Measurements from ENCODE around the gene ZBED4. TPM values are rescaled to one million over a fixed set of nuclear protein-coding genes. Genes with fewer than 3 reads are reported as not detected.

The ZBED4 gene
- total and polyA plus RNA-seq, 12 donors: 2.1 to 8.6 (median 5.6) TPM

GRCh38 chr22:49938565-49939136 lies 85.0 kb downstream of the ZBED4 start:
- peaks cover 19 to 31% of the 10 kb centered on the region in 2 donors for H3K4me1 ChIP-seq (replicated peaks in 1 of 2)
- intact Hi-C loops (cut with DNase I): loop anchor here in 1 of 2 donors (10.0 kb wide), 1 partner anchor 46 kb away; no protein-coding TSS in a partner anchor

More at GRCh38 chr22:49938565-49939136, 85.0 kb downstream of the ZBED4 start:
- TF ChIP-seq CTCF (IDR thresholded peaks at IDR 0.05) (no peak), POLR2A (IDR thresholded peaks at IDR 0.05) (no peak)
- Histone ChIP-seq H3K9me3 (replicated peaks in 1 of 3) (no peaks in the 10 kb centered on the region), H3K4me3 (no peak overlapping the region), H3K27ac (peak overlapping the region in 3 of 5 donors; percentile 56 to 98 (median 95)), H3K36me3 (replicated peaks in 1 of 2) (no peaks in the 10 kb centered on the region), H3K27me3 (no peaks in the 10 kb centered on the region)
- no peak for DNase-seq
- 79 to 84% (median 82%) methylated on average over 15 to 19 of the region's 19 CpGs; no CpG with 5 or more reads in 1 of the 4 donors for WGBS, 4 donors

Small RNAs within 50 kb of the gene (small RNA-seq; reads per million reads assigned to genes)
- gene AL117328.1 (0 reads per million in 2 donors), gene RF00017 (0 reads per million in 2 donors)

Other genes with a start within 250 kb of the ZBED4 start
- 10 to 100 TPM; 13.8 to 62.4 (median 26.3) TPM for gene BRD1, start 26.0 kb upstream of the ZBED4 start, total RNA-seq
- 10 to 100 TPM in 2 of 3 donors, 1 to 10 TPM in 1; 9.4 to 29.8 (median 26.9) TPM for gene BRD1, start 26.0 kb upstream of the ZBED4 start, polyA plus RNA-seq
- 10 to 100 TPM in 8 of 9 donors, 1 to 10 TPM in 1; 9.8 to 33.6 (median 22.3) TPM for gene ALG12, start 64.6 kb downstream of the ZBED4 start, total RNA-seq
- gene ALG12, start 64.6 kb downstream of the ZBED4 start, polyA plus RNA-seq: 10 to 100 TPM in 2 of 3 donors, 1 to 10 TPM in 1; 6.4 to 11.6 (median 11.3) TPM
- 10 to 100 TPM; 16.5 to 63.4 (median 45.4) TPM for gene CRELD2, start 64.8 kb downstream of the ZBED4 start, total RNA-seq
- 10 to 100 TPM; 14.5 to 28.1 (median 23.0) TPM for gene CRELD2, start 64.8 kb downstream of the ZBED4 start, polyA plus RNA-seq
- 10 to 100 TPM; 11.3 to 99.2 (median 54.7) TPM for gene PIM3, start 106.9 kb downstream of the ZBED4 start, total RNA-seq
- gene PIM3, start 106.9 kb downstream of the ZBED4 start, polyA plus RNA-seq: 10 to 100 TPM in 2 of 3 donors, 1 to 10 TPM in 1; 7.2 to 70.0 (median 42.0) TPM
- not detected for gene IL17REL, start 158.9 kb downstream of the ZBED4 start, total RNA-seq
- not detected for gene IL17REL, start 158.9 kb downstream of the ZBED4 start, polyA plus RNA-seq
- gene TTLL8, start 204.5 kb downstream of the ZBED4 start, total RNA-seq: not detected
- gene TTLL8, start 204.5 kb downstream of the ZBED4 start, polyA plus RNA-seq: not detected
- under 1 TPM in 1 of 9 donors, not detected in 8; 0.22 TPM for gene MLC1, start 231.6 kb downstream of the ZBED4 start, total RNA-seq
- gene MLC1, start 231.6 kb downstream of the ZBED4 start, polyA plus RNA-seq: under 1 TPM in 1 of 3 donors, not detected in 2; 0.03 TPM
- under 1 TPM in 5 of 9 donors, not detected in 4; 0.14 to 0.46 (median 0.39) TPM for gene MOV10L1, start 236.2 kb downstream of the ZBED4 start, total RNA-seq
- gene MOV10L1, start 236.2 kb downstream of the ZBED4 start, polyA plus RNA-seq: under 1 TPM in 2 of 3 donors, not detected in 1; 0.40 to 0.74 TPM

Measured in adrenal gland (tissue), 12 donors.